B cell (primary cell): ENCODE measurements around the gene MRTFB.

Source experiments
- CTCF ChIP-seq: fragments of 200-600 bp; IDR thresholded peaks from one replicate; pipeline ENCODE4 v1.8.0; 2022; ENCODE audit warnings: antibody characterized with exemption, mild to moderate bottlenecking
- EZH2 ChIP-seq: IDR thresholded peaks from 2 replicates; pipeline ENCODE4 v1.6.1; 2012; ENCODE audit warnings: borderline replicate concordance, low read depth, mild to moderate bottlenecking, moderate library complexity, low read length; ENCODE audit not compliant: insufficient read depth, poor library complexity, severe bottlenecking

DNA sequence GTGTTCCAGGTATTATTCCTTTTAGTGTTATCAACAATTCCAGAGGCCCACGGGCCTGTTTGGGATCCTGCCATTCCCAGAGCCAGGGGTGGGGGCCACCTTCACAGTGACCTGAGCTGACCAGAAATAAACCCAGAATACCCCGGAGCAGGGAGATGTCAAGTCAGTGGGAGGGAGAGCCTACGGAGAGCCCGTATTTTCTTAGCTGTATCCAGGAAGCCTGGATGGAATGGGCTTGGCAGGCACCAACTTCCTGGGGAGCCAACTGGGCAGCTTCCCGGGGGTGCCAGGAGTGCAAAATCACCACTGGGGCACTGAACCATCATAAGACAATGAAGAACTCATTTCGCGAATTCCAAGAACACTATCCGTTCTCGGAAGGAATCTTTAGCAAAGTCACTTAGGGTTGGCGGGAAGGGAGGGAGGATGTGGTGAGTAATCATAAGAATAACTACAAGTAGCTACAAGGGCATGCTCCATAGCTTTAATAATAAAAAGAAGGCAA, 13.2 kb upstream of the MRTFB start:
- TF ChIP-seq CTCF (no peak), EZH2 (no peak)
